Naive B cell (primary cell): Measurements from ENCODE around the gene CDH5. TPM values are rescaled to one million over a fixed set of nuclear protein-coding genes. Genes with fewer than 3 reads are reported as not detected.
"Not testable (repeated sequence)": the region's sequence is repeated elsewhere in the genome, so short reads cannot be mapped to it uniquely, and the experiment has no call there.

Experiments
- ATAC-seq, 2 donors: fragments of 150-1000 bp; cut with Tn5 transposase; 2 replicates each; pipeline ENCODE4 v1.10.0; 2021; ENCODE audit warnings: low read depth in 2 of 2, mild to moderate bottlenecking in 2 of 2, moderate library complexity in 2 of 2
- DNase-seq: peaks from one replicate; pipeline ENCODE4 v3.0.0; 2022
- H3K27ac Mint-ChIP-seq, 6 donors: one replicate each; pipeline ENCODE4 v1.8.0; 2020 to 2022; ENCODE audit warnings: mild to moderate bottlenecking in 6 of 6, mixed read lengths in 6 of 6, moderate library complexity in 5 of 6, inconsistent platforms in 2 of 6
- H3K27me3 Mint-ChIP-seq, 3 donors: one replicate each; pipeline ENCODE4 v1.8.0; 2021 to 2022; ENCODE audit warnings: mixed read lengths in 3 of 3, mild to moderate bottlenecking in 1 of 3
- H3K36me3 Mint-ChIP-seq, 2 donors: one replicate each; pipeline ENCODE4 v1.8.0; 2020 to 2022; ENCODE audit warnings: mixed read lengths in 2 of 2, inconsistent platforms in 1 of 2, mild to moderate bottlenecking in 1 of 2
- H3K4me1 Mint-ChIP-seq, 3 donors: one replicate each; pipeline ENCODE4 v1.8.0; 2020 to 2022; ENCODE audit warnings: mixed read lengths in 3 of 3, inconsistent platforms in 1 of 3, mild to moderate bottlenecking in 1 of 3, moderate library complexity in 1 of 3
- H3K4me3 Mint-ChIP-seq, 8 donors: one replicate each; pipeline ENCODE4 v1.8.0; 2020 to 2022; ENCODE audit warnings: mild to moderate bottlenecking in 8 of 8, mixed read lengths in 8 of 8, moderate library complexity in 8 of 8, inconsistent platforms in 2 of 8
- H3K9me3 Mint-ChIP-seq, 7 donors: one replicate each; pipeline ENCODE4 v1.8.0; 2020 to 2022; ENCODE audit warnings: mixed read lengths in 7 of 7, mild to moderate bottlenecking in 5 of 7, inconsistent platforms in 2 of 7, moderate library complexity in 1 of 7
- polyA plus RNA-seq, 6 donors: library from polyadenylated mRNA; unstranded; fragments of 300-500 nt; fragmentation: Illumina TruSeq; gene quantifications; one replicate each; pipeline ENCODE4 v1.2.3, GENCODE V29; 2021; ENCODE audit warnings: low read depth in 6 of 6

Gene CDH5, protein sequence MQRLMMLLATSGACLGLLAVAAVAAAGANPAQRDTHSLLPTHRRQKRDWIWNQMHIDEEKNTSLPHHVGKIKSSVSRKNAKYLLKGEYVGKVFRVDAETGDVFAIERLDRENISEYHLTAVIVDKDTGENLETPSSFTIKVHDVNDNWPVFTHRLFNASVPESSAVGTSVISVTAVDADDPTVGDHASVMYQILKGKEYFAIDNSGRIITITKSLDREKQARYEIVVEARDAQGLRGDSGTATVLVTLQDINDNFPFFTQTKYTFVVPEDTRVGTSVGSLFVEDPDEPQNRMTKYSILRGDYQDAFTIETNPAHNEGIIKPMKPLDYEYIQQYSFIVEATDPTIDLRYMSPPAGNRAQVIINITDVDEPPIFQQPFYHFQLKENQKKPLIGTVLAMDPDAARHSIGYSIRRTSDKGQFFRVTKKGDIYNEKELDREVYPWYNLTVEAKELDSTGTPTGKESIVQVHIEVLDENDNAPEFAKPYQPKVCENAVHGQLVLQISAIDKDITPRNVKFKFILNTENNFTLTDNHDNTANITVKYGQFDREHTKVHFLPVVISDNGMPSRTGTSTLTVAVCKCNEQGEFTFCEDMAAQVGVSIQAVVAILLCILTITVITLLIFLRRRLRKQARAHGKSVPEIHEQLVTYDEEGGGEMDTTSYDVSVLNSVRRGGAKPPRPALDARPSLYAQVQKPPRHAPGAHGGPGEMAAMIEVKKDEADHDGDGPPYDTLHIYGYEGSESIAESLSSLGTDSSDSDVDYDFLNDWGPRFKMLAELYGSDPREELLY
- polyA plus RNA-seq: not detected

DNA sequence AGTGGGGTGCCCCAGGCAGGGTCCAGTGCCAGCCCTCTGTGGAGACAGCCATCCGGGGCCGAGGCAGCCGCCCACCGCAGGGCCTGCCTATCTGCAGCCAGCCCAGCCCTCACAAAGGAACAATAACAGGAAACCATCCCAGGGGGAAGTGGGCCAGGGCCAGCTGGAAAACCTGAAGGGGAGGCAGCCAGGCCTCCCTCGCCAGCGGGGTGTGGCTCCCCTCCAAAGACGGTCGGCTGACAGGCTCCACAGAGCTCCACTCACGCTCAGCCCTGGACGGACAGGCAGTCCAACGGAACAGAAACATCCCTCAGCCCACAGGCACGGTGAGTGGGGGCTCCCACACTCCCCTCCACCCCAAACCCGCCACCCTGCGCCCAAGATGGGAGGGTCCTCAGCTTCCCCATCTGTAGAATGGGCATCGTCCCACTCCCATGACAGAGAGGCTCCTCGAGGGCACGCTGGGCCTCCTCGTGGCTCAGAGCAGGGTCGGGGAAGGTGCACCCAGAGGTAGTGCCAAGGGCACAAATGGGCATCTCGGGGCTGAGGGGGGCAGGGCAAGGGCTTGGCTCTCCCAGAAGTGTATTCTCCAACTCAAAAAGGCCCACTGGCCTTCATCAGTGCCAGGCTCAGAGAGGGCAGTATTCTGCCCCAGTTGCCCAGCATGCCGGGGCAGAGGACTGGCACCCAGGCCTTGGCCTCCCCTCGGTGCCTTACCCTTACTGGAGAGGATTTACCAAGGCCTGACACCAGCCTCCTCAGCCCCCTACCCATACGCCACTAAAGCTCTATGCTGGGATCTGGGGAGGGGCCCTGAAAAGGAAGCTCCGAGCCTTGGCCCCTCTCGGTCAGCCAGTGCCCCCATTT, at the start of gene CDH5:
TSS of gene CDH5 (plus strand) at position 259 of the 867 bp plus-strand sequence. CDS start 12,647 bp downstream, outside the sequence.
- peaks cover 0 to 5% (median 0%) of the 10 kb centered on the region in 3 donors for H3K4me1 Mint-ChIP-seq
- H3K4me3 Mint-ChIP-seq: no peak within 1 kb of the TSS
- H3K27ac Mint-ChIP-seq: no peak within 1 kb of the TSS
- DNase-seq (no peak), ATAC-seq (no peak)
- H3K36me3 Mint-ChIP-seq: peaks cover 0 to 8% of the 10 kb centered on the region in 2 donors
- peaks cover 0 to 2% (median 0%) of the 10 kb centered on the region in 7 donors for H3K9me3 Mint-ChIP-seq
- peaks cover 31 to 54% (median 42%) of the 10 kb centered on the region in 3 donors for H3K27me3 Mint-ChIP-seq

DNA sequence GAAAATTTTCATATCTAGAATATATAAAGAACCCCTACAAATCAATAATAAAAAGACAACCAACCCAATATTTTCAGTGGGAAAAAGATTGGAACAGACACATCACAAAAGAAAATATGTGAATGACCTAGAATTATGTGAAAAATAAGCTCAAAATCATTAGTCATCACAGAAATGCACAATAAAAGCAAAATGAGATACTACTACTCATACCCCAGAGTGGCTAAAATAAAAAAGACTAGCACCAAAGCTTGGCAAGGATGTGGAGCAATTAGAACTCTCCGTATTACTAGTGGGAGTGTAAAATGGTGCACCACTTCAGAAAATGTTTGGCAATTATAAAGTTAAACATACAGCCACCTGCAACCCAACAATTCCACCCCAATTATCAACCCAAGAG, 48.0 kb upstream of the CDH5 start:
- no peak overlapping the region for H3K4me3 Mint-ChIP-seq
- no peaks in the 10 kb centered on the region for H3K9me3 Mint-ChIP-seq
- no peak for ATAC-seq
- no peaks in the 10 kb centered on the region for H3K36me3 Mint-ChIP-seq
- peaks cover 14 to 25% (median 20%) of the 10 kb centered on the region in 3 donors for H3K27me3 Mint-ChIP-seq
- DNase-seq: no peak
- peaks cover 4 to 7% (median 6%) of the 10 kb centered on the region in 3 donors for H3K4me1 Mint-ChIP-seq
- no peak overlapping the region for H3K27ac Mint-ChIP-seq

DNA sequence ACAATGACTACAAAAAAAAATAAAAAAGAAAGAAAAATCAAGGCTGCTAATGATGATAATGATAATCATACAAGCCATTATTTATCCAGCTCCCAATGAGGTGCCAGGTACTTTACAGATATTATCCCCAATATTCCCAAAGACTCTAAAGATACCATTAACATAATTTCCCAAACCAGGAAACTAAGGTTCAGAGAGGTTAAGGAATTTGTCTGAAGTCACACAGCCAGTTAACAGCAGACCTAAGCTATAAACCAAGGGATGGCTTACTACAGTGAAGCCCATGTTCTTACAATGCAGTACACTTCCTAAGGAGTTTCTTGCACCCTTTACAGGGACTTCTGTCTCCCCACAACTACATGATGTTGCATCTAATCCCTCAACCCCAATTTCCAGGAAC, 45.7 kb upstream of the CDH5 start:
- H3K36me3 Mint-ChIP-seq: no peaks in the 10 kb centered on the region
- H3K4me3 Mint-ChIP-seq: no peak overlapping the region
- no peak for ATAC-seq
- peaks cover 14 to 26% (median 20%) of the 10 kb centered on the region in 3 donors for H3K27me3 Mint-ChIP-seq
- H3K9me3 Mint-ChIP-seq: no peaks in the 10 kb centered on the region
- no peaks in the 10 kb centered on the region for H3K4me1 Mint-ChIP-seq
- no peak for DNase-seq
- no peak overlapping the region for H3K27ac Mint-ChIP-seq

DNA sequence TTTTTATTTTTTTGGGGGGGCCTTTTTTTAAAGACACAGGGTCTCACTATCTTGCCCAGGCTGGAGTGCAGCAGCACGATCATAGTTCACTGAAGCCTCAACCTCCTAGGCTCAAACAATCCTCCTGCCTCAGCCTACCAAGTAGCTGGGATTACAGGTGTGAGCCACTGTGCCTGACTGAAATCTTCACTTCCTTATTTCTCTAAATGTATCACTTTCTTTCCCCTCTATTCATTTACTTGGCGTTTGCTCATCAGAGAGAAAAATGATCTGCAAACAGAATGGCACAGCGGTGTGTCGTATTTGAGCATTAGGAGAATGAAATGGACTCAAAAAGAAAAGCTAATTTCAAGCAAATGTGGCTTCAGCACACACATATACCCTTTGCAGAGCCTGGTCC, 44.3 kb upstream of the CDH5 start:
- DNase-seq (no peak), ATAC-seq (no peak)
- H3K4me3 Mint-ChIP-seq: no peak overlapping the region
- no peaks in the 10 kb centered on the region for H3K9me3 Mint-ChIP-seq
- peaks cover 10 to 33% (median 13%) of the 10 kb centered on the region in 3 donors for H3K27me3 Mint-ChIP-seq
- H3K27ac Mint-ChIP-seq: no peak overlapping the region
- no peaks in the 10 kb centered on the region for H3K36me3 Mint-ChIP-seq
- H3K4me1 Mint-ChIP-seq: no peaks in the 10 kb centered on the region

DNA sequence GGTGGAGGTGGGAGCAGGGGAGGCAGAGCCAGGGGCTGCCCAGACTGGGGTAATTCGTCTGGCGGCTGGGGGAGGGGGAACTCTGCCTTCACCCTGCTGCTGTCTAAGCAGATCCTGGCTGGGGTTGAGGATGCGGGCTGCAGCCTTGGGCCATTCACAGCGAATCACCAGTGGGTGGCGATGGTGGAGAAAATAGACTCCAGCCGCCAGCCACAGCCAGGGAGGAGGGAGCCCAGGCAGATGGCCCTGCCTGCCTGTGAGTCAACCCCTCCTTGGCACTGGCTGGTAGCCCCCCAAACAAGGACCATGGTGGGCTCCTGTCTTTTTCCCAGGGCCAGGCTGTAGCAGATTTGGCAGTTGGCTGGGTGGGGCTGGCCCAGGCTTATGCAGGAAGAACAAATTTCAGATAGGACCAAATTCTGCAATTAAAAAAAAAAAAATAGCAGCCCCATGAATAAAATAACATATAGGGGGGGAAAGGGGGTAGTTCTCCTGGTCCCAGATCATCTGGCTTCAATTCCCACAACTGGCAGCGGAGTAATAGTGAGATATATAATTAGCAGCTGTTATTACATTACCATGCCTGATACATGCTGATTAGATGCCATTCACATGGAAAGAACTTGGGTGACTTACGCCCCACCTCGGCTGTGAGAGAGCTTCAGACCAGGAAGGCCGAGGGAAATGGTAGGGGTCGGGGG, 41.5 kb upstream of the CDH5 start:
- no peaks in the 10 kb centered on the region for H3K4me1 Mint-ChIP-seq
- no peaks in the 10 kb centered on the region for H3K36me3 Mint-ChIP-seq
- H3K27me3 Mint-ChIP-seq: peaks cover 4 to 23% (median 7%) of the 10 kb centered on the region in 3 donors
- ATAC-seq (no peak), DNase-seq (no peak)
- H3K9me3 Mint-ChIP-seq: no peaks in the 10 kb centered on the region
- no peak overlapping the region for H3K4me3 Mint-ChIP-seq
- H3K27ac Mint-ChIP-seq: no peak overlapping the region

DNA sequence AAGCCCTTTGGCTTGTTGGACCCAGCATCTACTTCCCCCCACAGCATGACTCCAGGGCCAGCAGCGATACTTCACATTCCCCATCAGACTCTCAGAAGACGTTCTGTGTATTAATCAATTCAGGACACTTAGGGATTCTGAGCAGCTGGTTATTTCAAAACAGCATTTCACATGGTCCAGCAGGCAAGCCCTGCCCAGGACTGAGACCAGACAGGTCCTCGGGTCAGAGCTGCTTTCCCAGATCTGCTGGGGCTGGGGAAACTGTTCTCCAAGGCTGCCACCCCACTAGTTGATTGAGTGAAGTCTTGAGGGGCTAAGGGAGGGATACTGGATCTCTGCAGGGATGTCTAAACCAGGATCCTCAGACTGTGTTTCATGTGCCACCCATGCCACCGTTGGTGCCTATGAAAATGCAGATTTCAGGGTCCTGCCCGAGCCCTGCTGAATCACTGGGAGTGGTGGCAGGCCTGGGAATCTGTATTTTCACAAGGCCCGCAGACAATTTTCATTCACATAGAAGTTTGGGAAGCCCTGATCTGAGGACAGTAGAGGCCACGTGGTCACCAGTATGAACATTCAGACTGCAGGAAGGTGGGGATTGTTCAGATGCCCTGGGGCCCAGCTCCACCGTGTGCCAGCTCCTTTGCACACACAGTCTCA, 40.6 kb upstream of the CDH5 start:
- Mint-ChIP-seq H3K36me3 (no peaks in the 10 kb centered on the region), H3K27me3 (peaks cover 4 to 22% (median 8%) of the 10 kb centered on the region in 3 donors), H3K9me3 (peaks cover 0 to 3% (median 0%) of the 10 kb centered on the region in 7 donors), H3K4me3 (no peak overlapping the region), H3K27ac (no peak overlapping the region), H3K4me1 (no peaks in the 10 kb centered on the region)
- DNase-seq (no peak), ATAC-seq (no peak)

DNA sequence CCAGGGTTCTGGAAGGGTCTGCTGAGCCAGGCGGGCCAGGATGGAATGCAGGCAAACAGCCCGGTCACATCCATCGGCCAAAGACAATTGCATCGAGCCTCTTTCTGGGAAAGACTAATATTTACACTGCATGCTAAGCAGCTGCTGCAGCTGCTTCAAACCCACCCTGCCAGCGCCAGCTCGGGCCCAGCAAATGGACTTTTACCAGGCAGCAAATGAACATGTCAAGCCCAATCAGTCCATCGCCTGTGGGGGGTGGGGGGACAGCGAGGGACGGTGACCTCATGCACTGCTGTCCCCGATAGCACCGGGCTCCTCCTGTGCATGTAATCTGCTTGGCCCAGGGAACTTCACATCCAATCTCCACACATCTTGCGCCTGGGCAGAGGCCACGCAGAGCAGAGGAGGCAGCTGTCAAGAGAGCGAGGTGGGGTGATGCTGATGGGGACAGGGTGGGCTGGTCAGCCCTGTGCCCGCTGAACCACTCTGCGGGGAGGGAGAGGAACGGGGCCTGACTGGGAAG, 39.4 kb upstream of the CDH5 start:
- H3K36me3 Mint-ChIP-seq: no peaks in the 10 kb centered on the region
- DNase-seq (no peak), ATAC-seq (no peak)
- no peak overlapping the region for H3K27ac Mint-ChIP-seq
- peaks cover 0 to 13% (median 2%) of the 10 kb centered on the region in 7 donors for H3K9me3 Mint-ChIP-seq
- H3K4me3 Mint-ChIP-seq: no peak overlapping the region
- H3K4me1 Mint-ChIP-seq: no peaks in the 10 kb centered on the region
- peaks cover 4 to 28% (median 17%) of the 10 kb centered on the region in 3 donors for H3K27me3 Mint-ChIP-seq

DNA sequence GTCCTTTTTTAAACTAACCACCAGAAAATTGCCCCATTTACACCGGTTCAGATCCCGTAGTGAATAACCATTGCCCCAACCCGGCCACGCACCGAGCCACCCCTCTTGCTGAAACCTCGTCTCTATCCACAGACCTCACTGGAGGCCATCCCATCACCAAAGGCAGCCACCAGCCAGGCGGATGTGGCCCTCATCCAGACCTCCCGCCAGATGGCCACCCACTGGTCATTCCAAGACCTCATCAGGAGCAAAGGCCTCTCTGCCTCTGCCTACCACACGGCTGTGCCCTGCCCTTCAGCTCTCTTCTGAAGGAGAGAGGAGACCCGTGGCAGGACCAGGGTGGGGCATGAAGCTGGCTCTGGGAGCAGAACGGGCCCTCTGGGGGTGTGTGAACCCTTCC, 38.2 kb upstream of the CDH5 start:
- no peak overlapping the region for H3K4me3 Mint-ChIP-seq
- ATAC-seq (no peak), DNase-seq (no peak)
- H3K9me3 Mint-ChIP-seq: peaks cover 0 to 13% (median 4%) of the 10 kb centered on the region in 7 donors
- H3K27ac Mint-ChIP-seq: no peak overlapping the region
- peaks cover 9 to 38% (median 24%) of the 10 kb centered on the region in 3 donors for H3K27me3 Mint-ChIP-seq
- no peaks in the 10 kb centered on the region for H3K36me3 Mint-ChIP-seq
- no peaks in the 10 kb centered on the region for H3K4me1 Mint-ChIP-seq

DNA sequence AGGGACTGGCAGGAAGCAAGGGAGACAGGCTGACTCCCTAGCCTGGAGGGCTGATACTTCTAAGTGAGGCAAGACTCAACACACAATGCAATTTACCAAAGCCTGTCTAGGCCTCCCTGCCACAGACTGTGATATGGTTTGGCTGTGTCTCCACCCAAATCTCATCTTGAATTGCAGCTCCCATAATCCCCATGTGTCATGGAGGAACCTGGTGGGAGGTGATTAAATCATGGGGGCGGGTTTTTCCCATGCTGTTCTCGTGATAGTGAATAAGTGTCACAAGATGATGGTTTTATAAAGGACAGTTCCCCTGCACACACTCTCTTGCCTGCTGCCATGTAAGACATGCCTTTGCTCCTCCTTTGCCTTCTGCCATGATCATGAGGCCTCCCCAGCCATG, 35.0 kb upstream of the CDH5 start:
- not testable (repeated sequence) for H3K27ac Mint-ChIP-seq, H3K36me3 Mint-ChIP-seq, H3K4me1 Mint-ChIP-seq, ATAC-seq, DNase-seq
- H3K9me3 Mint-ChIP-seq: peaks cover 0 to 20% (median 4%) of the 10 kb centered on the region in 7 donors
- H3K27me3 Mint-ChIP-seq: peaks cover 17 to 40% (median 39%) of the 10 kb centered on the region in 3 donors
- peak overlapping the region in 1 of 8 donors; percentile 17 for H3K4me3 Mint-ChIP-seq

DNA sequence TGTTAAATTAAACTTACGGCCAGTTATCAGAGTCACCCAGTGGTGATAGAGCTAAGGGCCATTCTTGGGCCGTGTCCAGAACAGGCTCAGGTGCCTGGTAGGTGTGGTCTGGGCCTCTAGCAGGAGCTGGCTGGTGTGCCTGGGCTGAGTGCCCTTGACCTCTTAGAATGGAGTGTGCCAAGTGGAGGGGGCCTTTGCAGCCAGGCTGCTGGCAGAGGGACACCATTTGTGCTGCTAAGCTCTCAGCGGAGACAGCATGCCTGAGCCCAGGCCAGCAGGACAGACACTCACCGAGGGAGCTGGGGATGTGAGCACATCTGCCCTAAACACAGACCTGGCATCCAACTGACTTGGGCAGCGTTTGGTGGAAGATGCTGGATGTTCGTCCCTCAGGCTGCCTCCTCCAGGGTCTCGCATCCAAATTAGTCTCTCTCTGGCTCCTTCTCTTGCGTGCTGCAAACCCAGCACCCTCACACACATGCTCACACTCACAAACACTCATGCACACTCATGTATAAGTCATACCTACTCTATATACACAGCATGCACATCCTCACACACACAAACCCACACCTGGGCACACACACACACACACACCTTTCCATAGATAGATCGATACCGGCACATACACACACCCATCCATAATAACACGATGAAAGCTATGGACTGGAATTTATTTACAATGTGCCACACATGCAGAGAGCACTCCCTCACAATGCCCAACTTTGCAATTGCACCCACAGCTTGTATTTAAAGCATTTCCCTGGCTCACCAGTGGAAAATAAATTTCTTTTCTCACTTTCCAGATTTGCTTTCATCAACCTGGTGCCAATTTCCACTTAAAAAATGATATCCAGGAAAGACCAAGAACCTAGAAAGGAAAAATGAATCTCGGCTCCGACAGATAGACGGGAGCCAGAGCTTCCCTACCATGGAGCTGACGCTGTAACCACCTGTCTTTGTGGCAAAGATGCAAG, 33.6 kb upstream of the CDH5 start:
- no peaks in the 10 kb centered on the region for H3K4me1 Mint-ChIP-seq
- peak overlapping the region in 2 of 6 donors; percentile 33 to 74 for H3K27ac Mint-ChIP-seq
- peaks cover 0 to 27% (median 4%) of the 10 kb centered on the region in 7 donors for H3K9me3 Mint-ChIP-seq
- DNase-seq (no peak), ATAC-seq (no peak)
- no peak overlapping the region for H3K4me3 Mint-ChIP-seq
- peaks cover 23 to 49% (median 34%) of the 10 kb centered on the region in 3 donors for H3K27me3 Mint-ChIP-seq
- no peaks in the 10 kb centered on the region for H3K36me3 Mint-ChIP-seq

DNA sequence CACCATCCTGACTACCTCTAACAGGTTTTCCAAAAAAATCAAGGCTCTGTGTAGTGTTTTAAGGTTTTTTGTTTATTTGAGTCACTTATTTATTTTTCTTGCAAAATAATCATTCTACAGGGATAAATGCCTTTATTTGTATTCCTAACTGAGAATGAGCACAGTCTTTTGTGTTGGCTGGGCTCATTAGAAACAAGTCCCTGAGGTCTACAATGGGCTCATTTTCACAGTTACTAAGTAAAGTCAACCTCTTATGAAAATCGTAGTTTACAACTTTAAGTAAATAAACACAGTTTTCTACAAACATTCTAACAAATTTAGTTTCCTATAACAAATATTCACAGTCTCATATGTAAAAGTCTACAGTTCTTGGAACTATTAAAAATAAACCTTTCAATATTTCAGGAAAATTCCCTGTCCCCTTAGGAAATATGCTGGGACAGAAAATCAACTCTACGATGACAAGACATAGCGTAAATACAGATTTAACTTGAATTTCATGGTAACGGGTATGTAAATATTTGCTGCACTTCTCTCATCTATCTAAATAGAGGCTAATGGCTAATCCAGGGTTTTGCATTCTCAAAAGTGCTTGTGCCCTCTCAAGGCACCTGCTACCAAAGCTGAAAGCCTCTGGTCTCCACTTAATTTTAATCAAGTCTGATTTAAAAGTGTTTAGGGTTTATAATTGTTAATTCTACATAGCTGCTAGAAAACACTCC, 31.5 kb upstream of the CDH5 start:
- Mint-ChIP-seq H3K36me3 (no peaks in the 10 kb centered on the region), H3K4me3 (no peak overlapping the region), H3K27me3 (peaks cover 24 to 42% (median 34%) of the 10 kb centered on the region in 3 donors), H3K27ac (no peak overlapping the region), H3K4me1 (no peaks in the 10 kb centered on the region), H3K9me3 (peaks cover 0 to 27% (median 4%) of the 10 kb centered on the region in 7 donors)
- no peak for ATAC-seq
- no peak for DNase-seq
